ENCODE data around the gene CSRNP3.

Gene CSRNP3

DNA sequence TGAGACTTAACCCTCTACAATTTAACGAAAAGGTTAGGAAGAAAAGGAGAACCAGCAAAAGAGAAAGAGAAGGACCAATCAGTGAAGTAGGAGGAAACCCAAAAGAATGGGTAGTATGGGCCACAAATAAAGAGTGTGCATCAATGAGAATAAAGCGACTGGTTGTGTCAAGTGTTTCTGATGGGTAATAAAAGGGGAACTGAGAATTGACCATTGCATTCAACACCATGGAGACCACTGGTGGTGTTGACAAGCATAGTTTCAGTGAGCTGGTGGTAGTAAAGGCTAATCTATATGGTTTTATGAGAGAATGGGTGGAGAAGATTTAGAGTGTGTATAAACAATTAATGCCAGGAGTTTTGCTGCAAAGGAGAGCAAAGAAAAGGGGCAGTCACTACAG, 75.4 kb downstream of the CSRNP3 start:
- TF ChIP-seq REST (IDR thresholded peaks at IDR 0.05; ENCODE audit: insufficient read depth in 1 of 2, low read depth in 2 of 2, low read length in 2 of 2) (no peak), FOXP2 (optimal IDR thresholded peaks at IDR 0.05; ENCODE audit: borderline replicate concordance, extremely low read depth, extremely low read length, insufficient read depth) (no peak), SIN3A (IDR thresholded peaks at IDR 0.05; ENCODE audit: borderline replicate concordance, insufficient read depth, low read length) (no peak), POLR2AphosphoS5 (IDR thresholded peaks at IDR 0.05; ENCODE audit: low read depth, low read length) (no peak), TAF1 (IDR thresholded peaks at IDR 0.05; ENCODE audit: borderline replicate concordance, insufficient read depth, low read length) (no peak)

DNA sequence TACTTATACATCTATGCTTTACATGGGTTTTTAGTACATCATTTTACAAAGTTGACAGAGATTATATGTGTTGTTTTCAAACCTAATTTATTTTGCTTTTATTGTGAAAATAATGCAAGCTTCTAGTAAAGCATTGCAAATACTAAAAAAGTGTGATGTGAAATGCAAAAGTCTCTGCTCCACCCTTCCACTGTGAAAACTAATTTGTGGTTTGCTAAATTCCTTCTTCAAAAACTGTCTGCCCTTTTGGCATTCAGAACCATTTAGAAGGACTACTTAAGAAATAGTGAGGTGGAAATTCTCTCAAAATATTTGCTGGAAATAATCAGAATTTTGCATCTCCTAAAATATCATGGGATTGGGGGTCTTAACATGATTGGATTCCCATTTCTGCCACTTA, 78.4 kb downstream of the CSRNP3 start:
- TF ChIP-seq SIN3A (IDR thresholded peaks at IDR 0.05; ENCODE audit: borderline replicate concordance, insufficient read depth, low read length) (no peak), FOXP2 (optimal IDR thresholded peaks at IDR 0.05; ENCODE audit: borderline replicate concordance, extremely low read depth, extremely low read length, insufficient read depth) (no peak), REST (IDR thresholded peaks at IDR 0.05; ENCODE audit: insufficient read depth in 1 of 2, low read depth in 2 of 2, low read length in 2 of 2) (no peak), TAF1 (IDR thresholded peaks at IDR 0.05; ENCODE audit: borderline replicate concordance, insufficient read depth, low read length) (no peak), POLR2AphosphoS5 (IDR thresholded peaks at IDR 0.05; ENCODE audit: low read depth, low read length) (no peak)

GRCh38 chr2:165549619-165550018, 80.1 kb downstream of the CSRNP3 start:
- TF ChIP-seq TAF1 (IDR thresholded peaks at IDR 0.05; ENCODE audit: borderline replicate concordance, insufficient read depth, low read length) (no peak), POLR2AphosphoS5 (IDR thresholded peaks at IDR 0.05; ENCODE audit: low read depth, low read length) (no peak), FOXP2 (optimal IDR thresholded peaks at IDR 0.05; ENCODE audit: borderline replicate concordance, extremely low read depth, extremely low read length, insufficient read depth) (no peak), SIN3A (IDR thresholded peaks at IDR 0.05; ENCODE audit: borderline replicate concordance, insufficient read depth, low read length) (no peak), REST (IDR thresholded peaks at IDR 0.05; ENCODE audit: insufficient read depth in 1 of 2, low read depth in 2 of 2, low read length in 2 of 2) (no peak)

- no peak for TF ChIP-seq TAF1 (IDR thresholded peaks at IDR 0.05; ENCODE audit: borderline replicate concordance, insufficient read depth, low read length)
- TF ChIP-seq FOXP2 (optimal IDR thresholded peaks at IDR 0.05; ENCODE audit: borderline replicate concordance, extremely low read depth, extremely low read length, insufficient read depth), result no peak
- TF ChIP-seq SIN3A (IDR thresholded peaks at IDR 0.05; ENCODE audit: borderline replicate concordance, insufficient read depth, low read length), result no peak
- TF ChIP-seq REST (IDR thresholded peaks at IDR 0.05; ENCODE audit: insufficient read depth in 1 of 2, low read depth in 2 of 2, low read length in 2 of 2), result no peak
- TF ChIP-seq POLR2AphosphoS5 (IDR thresholded peaks at IDR 0.05; ENCODE audit: low read depth, low read length), result no peak
Measured at GRCh38 chr2:165558832-165559231, 89.3 kb downstream of the CSRNP3 start.
